Right atrium auricular region (tissue), 2 donors: ENCODE measurements around the gene CSRP2. TPM values are rescaled to one million over a fixed set of nuclear protein-coding genes. Genes with fewer than 3 reads are reported as not detected.

Source experiments
- DNase-seq: peaks from one replicate; pipeline ENCODE4 v3.0.0-alpha.2; 2019; ENCODE audit warnings: low spot score
- H3K27ac ChIP-seq, 2 donors: fragments of 200-600 bp; sonication (generic); 1 replicate in 1 of 2; 2 replicates in 1 of 2; pipeline ENCODE4 v1.5.1; 2016 to 2019
- H3K27me3 ChIP-seq, 2 donors: fragments of 200-600 bp; sonication (generic); one replicate each; pipeline versions ENCODE4 v1.5.1 to v1.6.0; 2017 to 2019
- H3K36me3 ChIP-seq: fragments of 200-600 bp; sonication (generic); one replicate; pipeline ENCODE4 v1.5.1; 2016
- H3K4me1 ChIP-seq, 2 donors: fragments of 200-600 bp; sonication (generic); one replicate each; pipeline versions ENCODE4 v1.5.1 to v1.6.0; 2017 to 2019
- H3K4me3 ChIP-seq, 2 donors: fragments of 200-600 bp; sonication (generic); 1 replicate in 1 of 2; 2 replicates in 1 of 2; pipeline ENCODE4 v1.5.1; 2017 to 2019; ENCODE audit warnings: mild to moderate bottlenecking in 1 of 2, moderate library complexity in 1 of 2
- H3K9me3 ChIP-seq, 2 donors: fragments of 200-600 bp; sonication (generic); one replicate each; pipeline ENCODE4 v1.5.1; 2019
- CTCF ChIP-seq, 2 donors: fragments of 200-600 bp; sonication (generic); IDR thresholded peaks; one replicate each; pipeline ENCODE4 v1.5.1; 2019; ENCODE audit warnings: antibody characterized with exemption in 2 of 2
- total RNA-seq, 2 donors: library from RNA; depleted of rRNA; stranded (reverse); fragments of >200 nt; gene quantifications; one replicate each; pipeline ENCODE4 v1.1.0, GENCODE V29; 2016

The CSRP2 gene
- total RNA-seq, 2 donors from 2014 or later: 6.4 to 11.6 TPM

- Histone ChIP-seq H3K27ac (no peak overlapping the region), H3K9me3 (no peaks in the 10 kb centered on the region)
Observed at GRCh38 chr12:76872415-76872814, 6.4 kb downstream of the CSRP2 start.

GRCh38 chr12:76871742-76872141, 7.1 kb downstream of the CSRP2 start:
- DNase-seq: no peak
- no peaks in the 10 kb centered on the region for H3K36me3 ChIP-seq
- TF ChIP-seq CTCF (IDR thresholded peaks at IDR 0.05): no peak
- no peaks in the 10 kb centered on the region for H3K9me3 ChIP-seq
- H3K4me1 ChIP-seq: no peaks in the 10 kb centered on the region
- H3K27me3 ChIP-seq: no peaks in the 10 kb centered on the region
- no peak overlapping the region for H3K27ac ChIP-seq
- no peak overlapping the region for H3K4me3 ChIP-seq

More at GRCh38 chr12:76872415-76872814, 6.4 kb downstream of the CSRP2 start:
- DNase-seq: no peak
- H3K36me3 ChIP-seq: no peaks in the 10 kb centered on the region
- no peak overlapping the region for H3K4me3 ChIP-seq
- no peaks in the 10 kb centered on the region for H3K27me3 ChIP-seq
- H3K4me1 ChIP-seq: no peaks in the 10 kb centered on the region
- no peak for TF ChIP-seq CTCF (IDR thresholded peaks at IDR 0.05)

GRCh38 chr12:76871082-76871481, 7.7 kb downstream of the CSRP2 start:
- Histone ChIP-seq H3K9me3 (no peaks in the 10 kb centered on the region), H3K36me3 (no peaks in the 10 kb centered on the region), H3K27ac (no peak overlapping the region), H3K4me1 (no peaks in the 10 kb centered on the region), H3K4me3 (no peak overlapping the region), H3K27me3 (no peaks in the 10 kb centered on the region)
- no peak for DNase-seq
- TF ChIP-seq CTCF (IDR thresholded peaks at IDR 0.05): no peak

- TF ChIP-seq CTCF (IDR thresholded peaks at IDR 0.05): no peak
- Histone ChIP-seq H3K27me3 (no peaks in the 10 kb centered on the region), H3K4me3 (no peak overlapping the region), H3K27ac (no peak overlapping the region), H3K36me3 (no peaks in the 10 kb centered on the region), H3K9me3 (no peaks in the 10 kb centered on the region), H3K4me1 (no peaks in the 10 kb centered on the region)
- no peak for DNase-seq
Observed at GRCh38 chr12:76866726-76867125, 12.1 kb downstream of the CSRP2 start.

- Histone ChIP-seq H3K9me3 (no peaks in the 10 kb centered on the region), H3K4me3 (no peak overlapping the region), H3K36me3 (no peaks in the 10 kb centered on the region), H3K27ac (no peak overlapping the region), H3K4me1 (no peaks in the 10 kb centered on the region), H3K27me3 (no peaks in the 10 kb centered on the region)
- DNase-seq: no peak
- TF ChIP-seq CTCF (IDR thresholded peaks at IDR 0.05): no peak
Observed at GRCh38 chr12:76866151-76866567, 12.7 kb downstream of the CSRP2 start.

GRCh38 chr12:76864791-76865400, 13.9 kb downstream of the CSRP2 start:
- H3K27ac ChIP-seq: no peak overlapping the region
- H3K27me3 ChIP-seq: no peaks in the 10 kb centered on the region
- no peak for DNase-seq
- no peak overlapping the region for H3K4me3 ChIP-seq
- H3K9me3 ChIP-seq: no peaks in the 10 kb centered on the region
- no peak for TF ChIP-seq CTCF (IDR thresholded peaks at IDR 0.05)
- H3K4me1 ChIP-seq: no peaks in the 10 kb centered on the region
- no peaks in the 10 kb centered on the region for H3K36me3 ChIP-seq
